Right lobe of liver (tissue), 6 donors: ENCODE data around the gene C20orf144. TPM values are rescaled to one million over a fixed set of nuclear protein-coding genes. Genes with fewer than 3 reads are reported as not detected.
A peak's percentile ranks its signal among the peaks of the same experiment; 100 is the strongest.

Experiments
- ATAC-seq, 4 donors: fragments of 200-7000 bp; cut with Tn5 transposase; one replicate each; pipeline ENCODE4 v1.9.1; 2020; ENCODE audit warnings: mild to moderate bottlenecking in 4 of 4, moderate library complexity in 4 of 4
- DNase-seq, 3 donors: peaks; one replicate each; pipeline ENCODE4 v3.0.0-alpha.2; 2020
- H3K27ac ChIP-seq, 3 donors: fragments of 200-600 bp; one replicate each; pipeline ENCODE4 v1.8.0; 2022
- H3K27me3 ChIP-seq, 2 donors: fragments of 200-600 bp; one replicate each; pipeline ENCODE4 v1.8.0; 2022
- H3K36me3 ChIP-seq, 4 donors: fragments of 200-600 bp; sonication (generic) in 1 of 4; one replicate each; pipeline versions ENCODE4 v1.5.1 to v1.8.0; 2017 to 2022; ENCODE audit warnings: control low read depth in 1 of 4
- H3K4me1 ChIP-seq, 4 donors: fragments of 200-600 bp; sonication (generic) in 1 of 4; one replicate each; pipeline versions ENCODE4 v1.5.1 to v1.8.0; 2017 to 2022; ENCODE audit warnings: control low read depth in 1 of 4
- H3K4me3 ChIP-seq, 3 donors: fragments of 200-600 bp; one replicate each; pipeline ENCODE4 v1.8.0; 2022
- H3K9me3 ChIP-seq, 4 donors: fragments of 200-600 bp; sonication (generic) in 1 of 4; one replicate each; pipeline versions ENCODE4 v1.5.1 to v1.8.0; 2017 to 2022; ENCODE audit warnings: control low read depth in 1 of 4
- CTCF ChIP-seq, 4 donors: fragments of 200-600 bp in 3 of 4; fragments of 450-650 bp in 1 of 4; IDR thresholded peaks; one replicate each; pipeline versions ENCODE4 v1.5.1 to v1.8.0; 2016 to 2022; ENCODE audit warnings: antibody characterized with exemption in 4 of 4, mild to moderate bottlenecking in 2 of 4
- POLR2A ChIP-seq: fragments of 450-650 bp; IDR thresholded peaks from one replicate; pipeline ENCODE4 v1.6.1; 2017; ENCODE audit warnings: antibody characterized with exemption, mild to moderate bottlenecking
- WGBS: methylation state at CpG from one replicate; pipeline ENCODE4 v1.1.6; 2018; ENCODE audit warnings: low coverage, low lambda C conversion rate; ENCODE audit not compliant: insufficient coverage; ENCODE audit errors: missing lambda C conversion rate; 5-methylcytosine and 5-hydroxymethylcytosine counted together
- intact Hi-C, 2 donors: fragments of 100-400 bp; cut with DNase I; formaldehyde crosslinking; loops; one replicate each; pipeline versions ENCODE4 v1.11.2 to v1.14.1; 2022
- long read RNA-seq: library from polyadenylated mRNA; unstranded; transcript quantifications from one replicate; pipeline ENCODE4 v2.0.0, GENCODE V29; 2019
- total RNA-seq, 6 experiments: library from RNA; depleted of rRNA in 2 of 6; stranded (reverse); fragments of >200 nt in 2 of 6; fragmentation: NEBNext Ultra II Directional in 3 of 6; extraction: Animal tissue kit (Norgen Biotek cat#: 25700) in 3 of 6; gene quantifications; one replicate each; pipeline versions ENCODE4 v1.1.0 to v1.2.4, GENCODE V29; 2016 to 2023
- donor health status: DM: no; HTN: yes; CAD: no.
- donor health status: DM: no; HTN: no; CAD: no.
- donor health status: DM: no; HTN: no; CAD: no.
- donor health status: DM: no; HTN: yes; CAD: no.
- donor health status: DM: no; HTN: yes; CAD: no.

Gene C20orf144
- under 1 TPM in 1 of 6 experiments, not detected in 5; 0.18 TPM for total RNA-seq
- long read RNA-seq: 0 reads

- Histone ChIP-seq H3K27me3 (no peaks in the 10 kb centered on the region), H3K4me3 (peak within 1 kb of the TSS; percentile 61 to 87 (median 74)), H3K4me1 (peaks cover 0 to 16% (median 4%) of the 10 kb centered on the region in 4 donors), H3K36me3 (peaks cover 0 to 4% (median 0%) of the 10 kb centered on the region in 4 donors), H3K27ac (peak within 1 kb of the TSS; percentile 55 to 79 (median 59)), H3K9me3 (no peaks in the 10 kb centered on the region)
- WGBS: 89% methylated on average over 6 of the region's 10 CpGs
- intact Hi-C loops: no loop called here
- TF ChIP-seq POLR2A (no peak), CTCF (IDR thresholded peaks at IDR 0.05) (no peak)
- ATAC-seq: no peak
- DNase-seq: no peak
Measured at GRCh38 chr20:33662172-33662571, at the start of gene C20orf144. Gene C20orf144, plus strand, starts transcription at chr20:33662327. Its CDS starts 19 bp downstream, at chr20:33662346.

GRCh38 chr20:33621717-33622400, 40.3 kb upstream of the C20orf144 start:
- WGBS: 92% methylated on average over 4 of the region's 4 CpGs
- ATAC-seq: no peak
- H3K27me3 ChIP-seq: no peaks in the 10 kb centered on the region
- no peak overlapping the region for H3K27ac ChIP-seq
- H3K4me1 ChIP-seq: no peaks in the 10 kb centered on the region
- TF ChIP-seq POLR2A: no peak
- no peak for TF ChIP-seq CTCF (IDR thresholded peaks at IDR 0.05)
- intact Hi-C loops: no loop called here
- H3K9me3 ChIP-seq: no peaks in the 10 kb centered on the region
- no peak overlapping the region for H3K4me3 ChIP-seq
- peaks cover 0 to 31% (median 0%) of the 10 kb centered on the region in 4 donors for H3K36me3 ChIP-seq
- DNase-seq: no peak

GRCh38 chr20:33622705-33623365, 39.3 kb upstream of the C20orf144 start:
- Histone ChIP-seq H3K4me1 (no peaks in the 10 kb centered on the region), H3K27ac (no peak overlapping the region), H3K27me3 (no peaks in the 10 kb centered on the region), H3K9me3 (no peaks in the 10 kb centered on the region), H3K36me3 (peaks cover 0 to 31% (median 0%) of the 10 kb centered on the region in 4 donors), H3K4me3 (no peak overlapping the region)
- intact Hi-C loops: no loop called here
- 80% methylated on average over 4 of the region's 10 CpGs for WGBS
- TF ChIP-seq CTCF (IDR thresholded peaks at IDR 0.05): no peak
- no peak for TF ChIP-seq POLR2A
- ATAC-seq: no peak
- DNase-seq: no peak

- intact Hi-C loops: no loop called here
- no peaks in the 10 kb centered on the region for H3K4me1 ChIP-seq
- H3K27ac ChIP-seq: no peak overlapping the region
- WGBS: 67% methylated on average over 3 of the region's 3 CpGs
- TF ChIP-seq CTCF (IDR thresholded peaks at IDR 0.05): no peak
- no peak for TF ChIP-seq POLR2A
- ATAC-seq (no peak), DNase-seq (no peak)
- H3K9me3 ChIP-seq: no peaks in the 10 kb centered on the region
- H3K4me3 ChIP-seq: no peak overlapping the region
- H3K36me3 ChIP-seq: peaks cover 0 to 31% (median 3%) of the 10 kb centered on the region in 4 donors
- H3K27me3 ChIP-seq: no peaks in the 10 kb centered on the region
Measured at GRCh38 chr20:33624399-33624798, 37.7 kb upstream of the C20orf144 start.
